SK-N-SH (cell line): ENCODE data around the gene MID1. TPM values are rescaled to one million over a fixed set of nuclear protein-coding genes. Genes with fewer than 3 reads are reported as not detected.

Experiments used
- CTCF ChIA-PET: fragments of 300-600, 350-600 bp; formaldehyde crosslinking; extraction: SDS; loops from one replicate; lab custom pipeline; 2021; lab: Yijun Ruan, JAX
- POLR2A ChIA-PET: fragments of 350-600 bp; sonication (Branson Sonifier 250); formaldehyde crosslinking; extraction: SDS; loops from one replicate; lab custom pipeline; 2020; ENCODE audit warnings: antibody characterized with exemption, inconsistent platforms; lab: Yijun Ruan, JAX
- DNase-seq: peaks from one replicate; pipeline ENCODE4 v3.0.0; 2012
- H2AFZ ChIP-seq: fragments of 200-600 bp; sonication (generic); 2 replicates; pipeline ENCODE4 v1.8.1; 2016; ENCODE audit warnings: antibody characterized with exemption, mild to moderate bottlenecking, low read depth
- H3F3A ChIP-seq: fragments of 200-600 bp; sonication (generic); replicated peaks from 2 replicates; pipeline ENCODE3; 2016; ENCODE audit warnings: antibody characterized with exemption, mild to moderate bottlenecking; ENCODE audit not compliant: insufficient read depth
- H3K27ac ChIP-seq, 2 experiments: fragments of 200-500 bp in 1 of 2; fragments of 200-600 bp in 1 of 2; sonication (Bioruptor generic) in 1 of 2; sonication (generic), shearing (Covaris generic) in 1 of 2; 2 replicates each; pipeline versions ENCODE4 v1.5.1 to v1.6.1; 2014 to 2016; ENCODE audit warnings: low read depth in 2 of 2, inconsistent platforms in 1 of 2, low read length in 1 of 2, mild to moderate bottlenecking in 1 of 2, mixed read lengths in 1 of 2
- H3K27me3 ChIP-seq: fragments of 200-600 bp; sonication (generic), shearing (Covaris generic); 2 replicates; pipeline ENCODE4 v1.6.1; 2016; ENCODE audit warnings: mixed run types; ENCODE audit not compliant: insufficient read depth
- H3K36me3 ChIP-seq, 2 experiments: fragments of 200-500 bp in 1 of 2; fragments of 200-600 bp in 1 of 2; sonication (Bioruptor generic) in 1 of 2; sonication (generic) in 1 of 2; replicated peaks in 1 of 2; 2 replicates each; pipeline versions ENCODE3 to v1.5.1; 2014 to 2016; ENCODE audit warnings: low read length in 1 of 2, mild to moderate bottlenecking in 1 of 2; ENCODE audit not compliant: insufficient read depth in 2 of 2, control insufficient read depth in 1 of 2
- H3K4me1 ChIP-seq, 2 experiments: fragments of 200-500 bp in 1 of 2; fragments of 200-600 bp in 1 of 2; sonication (Bioruptor generic) in 1 of 2; sonication (generic), shearing (Covaris generic) in 1 of 2; 2 replicates each; pipeline versions ENCODE4 v1.5.1 to v1.6.1; 2014 to 2016; ENCODE audit warnings: low read depth in 1 of 2, low read length in 1 of 2, mixed run types in 1 of 2; ENCODE audit not compliant: insufficient read depth in 2 of 2, control insufficient read depth in 1 of 2
- H3K4me2 ChIP-seq: fragments of 200-600 bp; sonication (generic), shearing (Covaris generic); 2 replicates; pipeline ENCODE4 v1.6.1; 2017; ENCODE audit warnings: mixed run types
- H3K4me3 ChIP-seq, 2 experiments: fragments of 200-500 bp in 1 of 2; fragments of 200-600 bp in 1 of 2; sonication (Bioruptor generic) in 1 of 2; sonication (generic), shearing (Covaris generic) in 1 of 2; 2 replicates each; pipeline versions ENCODE4 v1.5.1 to v1.8.1; 2014 to 2016; ENCODE audit warnings: low read depth in 2 of 2, inconsistent platforms in 1 of 2, low read length in 1 of 2, mild to moderate bottlenecking in 1 of 2, mixed read lengths in 1 of 2, moderate library complexity in 1 of 2
- H3K79me2 ChIP-seq: fragments of 200-600 bp; sonication (generic); 2 replicates; pipeline ENCODE4 v1.8.1; 2017; ENCODE audit warnings: mild to moderate bottlenecking; ENCODE audit not compliant: insufficient read depth
- H3K9ac ChIP-seq: fragments of 200-600 bp; sonication (generic); 2 replicates; pipeline ENCODE4 v1.6.1; 2017; ENCODE audit warnings: mixed run types
- H3K9me2 ChIP-seq: fragments of 200-600 bp; sonication (generic); 2 replicates; pipeline ENCODE4 v1.6.1; 2017; ENCODE audit warnings: mixed run types
- H3K9me3 ChIP-seq: fragments of 200-600 bp; sonication (generic); 2 replicates; pipeline ENCODE4 v1.6.1; 2017; ENCODE audit warnings: mixed run types, mild to moderate bottlenecking, moderate library complexity
- H4K20me1 ChIP-seq: fragments of 200-600 bp; sonication (generic); 2 replicates; pipeline ENCODE4 v1.6.1; 2017; ENCODE audit warnings: mild to moderate bottlenecking, mixed run types; ENCODE audit not compliant: insufficient read depth
- CHD2 ChIP-seq: fragments of 150-350 bp; IDR thresholded peaks from 2 replicates; pipeline ENCODE4 v1.6.1; 2018; ENCODE audit warnings: low read length; ENCODE audit not compliant: partially characterized antibody
- ELF1 ChIP-seq: IDR thresholded peaks from 2 replicates; pipeline ENCODE4 v1.4.0; 2012
- EZH2phosphoT487 ChIP-seq: fragments of 200-600 bp; sonication (generic); IDR thresholded peaks from 2 replicates; pipeline ENCODE4 v1.6.1; 2017; ENCODE audit warnings: low read depth, mixed run types, mild to moderate bottlenecking, antibody characterized with exemption, moderate library complexity, borderline replicate concordance
- GABPA ChIP-seq: IDR thresholded peaks from 2 replicates; pipeline ENCODE4 v1.4.0; 2012; ENCODE audit warnings: low read depth, mild to moderate bottlenecking
- MEF2A ChIP-seq: IDR thresholded peaks from 2 replicates; pipeline ENCODE4 v1.4.0; 2012; ENCODE audit warnings: low read depth, borderline replicate concordance
- NFIC ChIP-seq: IDR thresholded peaks from 2 replicates; pipeline ENCODE4 v1.4.0; 2012; ENCODE audit warnings: borderline replicate concordance
- NRF1 ChIP-seq: IDR thresholded peaks from 2 replicates; pipeline ENCODE4 v1.6.1; 2012; ENCODE audit warnings: low read depth, mild to moderate bottlenecking, low read length
- POLR2AphosphoS5 ChIP-seq: IDR thresholded peaks from 2 replicates; pipeline ENCODE4 v1.6.1; 2012; ENCODE audit warnings: low read depth, low read length
- RFX5 ChIP-seq: IDR thresholded peaks from 2 replicates; pipeline ENCODE4 v1.6.1; 2012; ENCODE audit warnings: mild to moderate bottlenecking, improper control_type of control experiment, low read length
- SIN3A ChIP-seq: IDR thresholded peaks from 2 replicates; pipeline ENCODE4 v1.6.1; 2012; ENCODE audit warnings: low read depth, mild to moderate bottlenecking, low read length, moderate library complexity, borderline replicate concordance
- SMC3 ChIP-seq: IDR thresholded peaks from 2 replicates; pipeline ENCODE4 v1.6.1; 2012; ENCODE audit warnings: low read depth, low read length, improper control_type of control experiment
- TAF1 ChIP-seq: IDR thresholded peaks from 2 replicates; pipeline ENCODE4 v1.6.1; 2012; ENCODE audit warnings: low read depth, mild to moderate bottlenecking, low read length, moderate library complexity, borderline replicate concordance
- TCF12 ChIP-seq: IDR thresholded peaks from 2 replicates; pipeline ENCODE4 v1.4.0; 2012
- YY1 ChIP-seq: IDR thresholded peaks from 2 replicates; pipeline ENCODE4 v1.4.0; 2012; ENCODE audit warnings: low read depth, mild to moderate bottlenecking
- WGBS: methylation state at CpG from one replicate; pipeline ENCODE4 v1.1.6; 2017; ENCODE audit warnings: low lambda C conversion rate; 5-methylcytosine and 5-hydroxymethylcytosine counted together
- polyA plus RNA-seq, 3 experiments: library from polyadenylated mRNA; depleted of rRNA; stranded (reverse); fragments of >200 nt; gene quantifications; 2 replicates each; pipeline ENCODE4 v1.2.3, GENCODE V29; 2012
- TF ChIP-seq, protein P1 (sequence below): IDR thresholded peaks from 2 replicates; pipeline ENCODE4; 2012
- TF ChIP-seq, protein P2 (sequence below): IDR thresholded peaks from 2 replicates; pipeline ENCODE4 v1.6.1; 2012; ENCODE audit warnings: mild to moderate bottlenecking, low read depth, low read length, moderate library complexity
- TF ChIP-seq, protein P3 (sequence below): IDR thresholded peaks from 2 replicates; pipeline ENCODE4 v1.4.0; 2012; ENCODE audit warnings: low read depth, borderline replicate concordance
- TF ChIP-seq, protein P4 (sequence below): fragments of 200-600 bp; sonication (generic); IDR thresholded peaks from 2 replicates; pipeline ENCODE4 v1.6.1; 2017; ENCODE audit warnings: antibody characterized with exemption, mild to moderate bottlenecking, moderate library complexity

Gene MID1
- polyA plus RNA-seq, 1 of the 3 experiments (the other 2 are of a cell fraction) = 10.4 TPM

DNA sequence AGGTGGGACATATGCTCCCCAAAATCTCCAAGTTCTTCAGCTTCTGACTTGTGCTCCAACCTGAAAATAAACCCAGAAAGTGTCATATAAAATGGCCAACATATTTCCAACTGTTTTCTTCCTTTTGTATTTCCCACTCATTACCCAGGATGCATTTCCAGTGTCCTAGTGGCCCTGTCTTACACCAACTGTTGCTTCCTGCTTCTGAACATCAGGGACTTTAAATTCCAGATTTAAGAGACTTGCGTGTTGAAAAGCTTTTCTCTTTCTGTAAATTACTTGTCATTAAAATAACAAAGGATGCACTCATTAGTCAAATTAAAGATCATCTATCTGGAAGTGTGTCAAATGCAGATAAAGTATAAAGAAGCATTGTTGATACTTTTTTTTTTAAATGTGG is 19.9 kb downstream of the MID1 start:
- no peaks in the 10 kb centered on the region for H3K36me3 ChIP-seq
- no peaks in the 10 kb centered on the region for H3K9me2 ChIP-seq
- no peak overlapping the region for H3K9ac ChIP-seq
- no peak for TF ChIP-seq TAF1
- TF ChIP-seq, protein P1, sequence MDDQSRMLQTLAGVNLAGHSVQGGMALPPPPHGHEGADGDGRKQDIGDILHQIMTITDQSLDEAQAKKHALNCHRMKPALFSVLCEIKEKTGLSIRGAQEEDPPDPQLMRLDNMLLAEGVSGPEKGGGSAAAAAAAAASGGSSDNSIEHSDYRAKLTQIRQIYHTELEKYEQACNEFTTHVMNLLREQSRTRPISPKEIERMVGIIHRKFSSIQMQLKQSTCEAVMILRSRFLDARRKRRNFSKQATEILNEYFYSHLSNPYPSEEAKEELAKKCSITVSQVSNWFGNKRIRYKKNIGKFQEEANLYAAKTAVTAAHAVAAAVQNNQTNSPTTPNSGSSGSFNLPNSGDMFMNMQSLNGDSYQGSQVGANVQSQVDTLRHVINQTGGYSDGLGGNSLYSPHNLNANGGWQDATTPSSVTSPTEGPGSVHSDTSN = no peak
- no peak overlapping the region for H3K4me2 ChIP-seq
- peaks cover 7% of the 10 kb centered on the region; the same call in 1 of the 2 replicates for H3K79me2 ChIP-seq
- H3K9me3 ChIP-seq = no peaks in the 10 kb centered on the region
- WGBS = 43% methylated on average over 1 of the region's 1 CpG
- no peak overlapping the region for H3K4me3 ChIP-seq
- H4K20me1 ChIP-seq = no peaks in the 10 kb centered on the region
- POLR2A ChIA-PET = no interaction called here
- no peaks in the 10 kb centered on the region for H3K27me3 ChIP-seq
- CTCF ChIA-PET = interaction anchor here (0.8 to 3.5 kb wide), 3 partner anchors 15 to 501 kb away, joined by 3 to 19 read pairs (median 4); no protein-coding TSS in a partner anchor
- no peak for DNase-seq
- no peak overlapping the region for H3K27ac ChIP-seq
- H3F3A ChIP-seq = no peaks in the 10 kb centered on the region
- no peaks in the 10 kb centered on the region; a peak in 1 of 4 replicates for H3K4me1 ChIP-seq
- H2AFZ ChIP-seq = no peak overlapping the region

DNA sequence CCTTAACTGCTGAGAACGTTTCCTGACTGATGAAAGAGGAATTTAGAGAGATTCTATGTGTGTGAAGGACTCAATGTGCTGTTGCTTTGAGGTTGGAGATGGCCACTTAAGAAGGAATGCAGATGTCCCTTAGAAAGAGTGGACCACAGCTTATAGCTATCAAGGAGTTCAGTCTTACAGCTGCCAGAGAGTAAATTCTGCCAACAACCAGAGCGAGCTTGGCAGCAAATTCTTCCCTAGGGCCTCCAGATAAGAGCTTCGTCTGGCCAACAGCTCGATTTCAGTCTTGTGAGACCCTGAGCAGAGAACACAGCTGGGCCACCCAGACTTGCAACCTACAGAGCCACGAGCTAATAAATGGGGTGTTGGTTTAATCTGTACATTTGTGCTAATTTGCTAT is 21.8 kb downstream of the MID1 start:
- 44% methylated on average over 5 of the region's 5 CpGs for WGBS
- ChIA-PET CTCF (interaction anchor here (1.0 to 2.9 kb wide), 6 partner anchors 10 to 508 kb away, joined by 3 to 11 read pairs (median 4); no protein-coding TSS in a partner anchor), POLR2A (interaction anchor here (1.1 kb wide), 1 partner anchor 21 kb away, joined by 3 read pairs; no protein-coding TSS in a partner anchor)
- H3K27me3 ChIP-seq = no peaks in the 10 kb centered on the region
- no peaks in the 10 kb centered on the region for H3K79me2 ChIP-seq
- H3K9me3 ChIP-seq = no peaks in the 10 kb centered on the region
- H2AFZ ChIP-seq = no peak overlapping the region
- no peak overlapping the region for H3K9ac ChIP-seq
- H3K4me3 ChIP-seq = no peak overlapping the region
- H3K4me2 ChIP-seq = no peak overlapping the region
- peak overlapping the region in 1 of 2 experiments; percentile 30; a peak in 1 of 4 replicates for H3K27ac ChIP-seq
- no peaks in the 10 kb centered on the region for H3K9me2 ChIP-seq
- H4K20me1 ChIP-seq = no peaks in the 10 kb centered on the region
- no peaks in the 10 kb centered on the region for H3K36me3 ChIP-seq
- H3K4me1 ChIP-seq = no peaks in the 10 kb centered on the region; a peak in 1 of 4 replicates
- no peak for DNase-seq
- no peaks in the 10 kb centered on the region for H3F3A ChIP-seq
- TF ChIP-seq TCF12 = no peak
- no peak for TF ChIP-seq MEF2A
- no peak for TF ChIP-seq SMC3
- no peak for TF ChIP-seq EZH2phosphoT487
- TF ChIP-seq, protein P2, sequence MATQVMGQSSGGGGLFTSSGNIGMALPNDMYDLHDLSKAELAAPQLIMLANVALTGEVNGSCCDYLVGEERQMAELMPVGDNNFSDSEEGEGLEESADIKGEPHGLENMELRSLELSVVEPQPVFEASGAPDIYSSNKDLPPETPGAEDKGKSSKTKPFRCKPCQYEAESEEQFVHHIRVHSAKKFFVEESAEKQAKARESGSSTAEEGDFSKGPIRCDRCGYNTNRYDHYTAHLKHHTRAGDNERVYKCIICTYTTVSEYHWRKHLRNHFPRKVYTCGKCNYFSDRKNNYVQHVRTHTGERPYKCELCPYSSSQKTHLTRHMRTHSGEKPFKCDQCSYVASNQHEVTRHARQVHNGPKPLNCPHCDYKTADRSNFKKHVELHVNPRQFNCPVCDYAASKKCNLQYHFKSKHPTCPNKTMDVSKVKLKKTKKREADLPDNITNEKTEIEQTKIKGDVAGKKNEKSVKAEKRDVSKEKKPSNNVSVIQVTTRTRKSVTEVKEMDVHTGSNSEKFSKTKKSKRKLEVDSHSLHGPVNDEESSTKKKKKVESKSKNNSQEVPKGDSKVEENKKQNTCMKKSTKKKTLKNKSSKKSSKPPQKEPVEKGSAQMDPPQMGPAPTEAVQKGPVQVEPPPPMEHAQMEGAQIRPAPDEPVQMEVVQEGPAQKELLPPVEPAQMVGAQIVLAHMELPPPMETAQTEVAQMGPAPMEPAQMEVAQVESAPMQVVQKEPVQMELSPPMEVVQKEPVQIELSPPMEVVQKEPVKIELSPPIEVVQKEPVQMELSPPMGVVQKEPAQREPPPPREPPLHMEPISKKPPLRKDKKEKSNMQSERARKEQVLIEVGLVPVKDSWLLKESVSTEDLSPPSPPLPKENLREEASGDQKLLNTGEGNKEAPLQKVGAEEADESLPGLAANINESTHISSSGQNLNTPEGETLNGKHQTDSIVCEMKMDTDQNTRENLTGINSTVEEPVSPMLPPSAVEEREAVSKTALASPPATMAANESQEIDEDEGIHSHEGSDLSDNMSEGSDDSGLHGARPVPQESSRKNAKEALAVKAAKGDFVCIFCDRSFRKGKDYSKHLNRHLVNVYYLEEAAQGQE = no peak
- TF ChIP-seq GABPA = no peak
- no peak for TF ChIP-seq SIN3A
- no peak for TF ChIP-seq ELF1
- no peak for TF ChIP-seq YY1
- TF ChIP-seq, protein P1 = no peak
- TF ChIP-seq, protein P3, sequence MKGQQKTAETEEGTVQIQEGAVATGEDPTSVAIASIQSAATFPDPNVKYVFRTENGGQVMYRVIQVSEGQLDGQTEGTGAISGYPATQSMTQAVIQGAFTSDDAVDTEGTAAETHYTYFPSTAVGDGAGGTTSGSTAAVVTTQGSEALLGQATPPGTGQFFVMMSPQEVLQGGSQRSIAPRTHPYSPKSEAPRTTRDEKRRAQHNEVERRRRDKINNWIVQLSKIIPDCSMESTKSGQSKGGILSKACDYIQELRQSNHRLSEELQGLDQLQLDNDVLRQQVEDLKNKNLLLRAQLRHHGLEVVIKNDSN = no peak
- TF ChIP-seq NRF1 = no peak
- no peak for TF ChIP-seq RFX5
- TF ChIP-seq CHD2 = no peak
- no peak for TF ChIP-seq POLR2AphosphoS5
- TF ChIP-seq, protein P4, sequence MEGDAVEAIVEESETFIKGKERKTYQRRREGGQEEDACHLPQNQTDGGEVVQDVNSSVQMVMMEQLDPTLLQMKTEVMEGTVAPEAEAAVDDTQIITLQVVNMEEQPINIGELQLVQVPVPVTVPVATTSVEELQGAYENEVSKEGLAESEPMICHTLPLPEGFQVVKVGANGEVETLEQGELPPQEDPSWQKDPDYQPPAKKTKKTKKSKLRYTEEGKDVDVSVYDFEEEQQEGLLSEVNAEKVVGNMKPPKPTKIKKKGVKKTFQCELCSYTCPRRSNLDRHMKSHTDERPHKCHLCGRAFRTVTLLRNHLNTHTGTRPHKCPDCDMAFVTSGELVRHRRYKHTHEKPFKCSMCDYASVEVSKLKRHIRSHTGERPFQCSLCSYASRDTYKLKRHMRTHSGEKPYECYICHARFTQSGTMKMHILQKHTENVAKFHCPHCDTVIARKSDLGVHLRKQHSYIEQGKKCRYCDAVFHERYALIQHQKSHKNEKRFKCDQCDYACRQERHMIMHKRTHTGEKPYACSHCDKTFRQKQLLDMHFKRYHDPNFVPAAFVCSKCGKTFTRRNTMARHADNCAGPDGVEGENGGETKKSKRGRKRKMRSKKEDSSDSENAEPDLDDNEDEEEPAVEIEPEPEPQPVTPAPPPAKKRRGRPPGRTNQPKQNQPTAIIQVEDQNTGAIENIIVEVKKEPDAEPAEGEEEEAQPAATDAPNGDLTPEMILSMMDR = no peak
- TF ChIP-seq NFIC = no peak
